Endometrial microvascular endothelial cells (primary cell): ENCODE data around the gene SCAMP4. TPM values are rescaled to one million over a fixed set of nuclear protein-coding genes. Genes with fewer than 3 reads are reported as not detected.

Source experiments
- in situ Hi-C: cut with HindIII; loops from 2 replicates; pipeline ENCODE4 v1.10.0; 2017; ENCODE audit warnings: low sequenced_read_pairs, low pct_unique_long_range_greater_than_20kb; ENCODE audit errors: inconsistent ontology term
- total RNA-seq: library from RNA; depleted of rRNA; stranded (reverse); fragments of >200 nt; gene quantifications from one replicate; pipeline ENCODE4 v1.2.3, GENCODE V29; 2015; ENCODE audit errors: inconsistent ontology term

Gene SCAMP4
- total RNA-seq, 1 donor from 2014 or later = 83.0 TPM

GRCh38 chr19:1969176-1970002 lies 64.2 kb downstream of the SCAMP4 start:
- in situ Hi-C loops = no loop called here

DNA sequence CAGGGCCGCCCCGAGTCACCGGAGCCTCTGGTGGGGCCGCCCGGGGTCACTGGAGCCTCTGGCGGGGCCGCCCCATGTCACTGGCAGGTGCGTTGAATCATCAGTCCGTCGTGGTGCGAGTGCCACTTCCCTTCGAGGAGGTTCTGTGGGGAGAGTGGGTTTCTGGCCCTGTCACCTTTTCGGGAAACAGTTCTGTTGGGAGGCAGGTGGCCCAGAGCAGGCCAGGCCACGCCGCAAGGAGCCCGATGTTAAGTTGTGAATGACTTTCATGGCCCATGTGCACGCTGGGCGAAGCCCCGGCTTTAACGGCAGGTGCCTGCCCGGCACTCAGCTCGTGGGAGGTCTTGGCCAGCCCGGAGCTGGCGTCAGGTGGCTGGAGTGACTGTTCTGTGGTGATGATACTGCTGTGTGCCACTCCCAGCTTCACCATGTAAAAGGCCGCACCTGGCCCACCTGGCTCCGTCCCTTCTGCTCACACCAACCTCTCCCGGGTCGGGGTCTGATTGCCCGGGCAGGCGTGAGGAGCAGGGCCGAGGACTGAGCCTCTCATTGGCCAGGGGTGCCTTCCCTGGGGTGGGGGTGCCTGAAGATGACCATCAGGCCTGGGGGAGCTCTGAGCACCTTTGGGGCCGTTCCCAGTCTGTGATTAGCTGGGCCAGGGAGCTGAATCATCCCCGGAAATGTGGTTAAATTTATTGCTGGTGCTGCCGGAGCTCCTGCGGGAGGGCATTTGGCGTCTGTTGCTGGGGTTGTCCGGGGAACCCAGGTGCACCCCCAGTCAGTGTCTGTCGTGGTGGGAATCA lies 65.0 kb downstream of the SCAMP4 start:
- in situ Hi-C loops = no loop called here

DNA sequence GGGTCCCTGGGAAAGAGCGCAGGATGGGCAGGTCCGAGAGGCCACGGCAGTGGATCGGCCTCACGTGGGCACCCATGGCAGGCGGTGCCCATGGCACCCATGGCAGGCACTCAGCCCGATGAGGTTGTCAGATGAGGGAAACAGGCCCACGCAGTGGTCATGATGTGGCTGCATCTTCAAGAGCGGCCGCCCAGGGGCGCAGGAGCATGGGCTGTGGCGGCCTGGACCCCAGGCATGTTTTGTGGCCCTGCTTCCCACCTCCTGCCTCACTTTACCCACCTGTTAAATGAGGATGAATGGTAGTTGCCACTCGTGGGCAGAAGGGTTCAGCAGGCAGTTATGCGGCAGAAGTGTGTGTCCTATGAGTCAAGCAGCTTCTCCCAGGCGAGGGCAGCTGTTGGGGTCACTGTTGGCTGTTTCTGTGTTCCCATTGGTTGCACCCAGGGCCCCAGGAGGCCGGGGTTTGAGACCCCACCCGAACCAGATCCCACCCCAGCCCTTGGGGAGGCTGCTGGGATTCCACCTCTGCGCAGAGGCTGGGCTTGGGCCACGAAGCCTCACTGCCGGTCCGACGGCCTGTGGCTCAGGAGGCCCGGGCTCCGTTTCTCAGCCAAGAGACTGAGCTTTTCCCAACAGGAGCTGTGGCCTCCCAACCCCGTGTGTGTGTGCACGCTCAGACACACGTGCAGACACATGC lies 65.8 kb downstream of the SCAMP4 start:
- in situ Hi-C loops = no loop called here

GRCh38 chr19:1974381-1975161 lies 69.4 kb downstream of the SCAMP4 start:
- in situ Hi-C loops = no loop called here

DNA sequence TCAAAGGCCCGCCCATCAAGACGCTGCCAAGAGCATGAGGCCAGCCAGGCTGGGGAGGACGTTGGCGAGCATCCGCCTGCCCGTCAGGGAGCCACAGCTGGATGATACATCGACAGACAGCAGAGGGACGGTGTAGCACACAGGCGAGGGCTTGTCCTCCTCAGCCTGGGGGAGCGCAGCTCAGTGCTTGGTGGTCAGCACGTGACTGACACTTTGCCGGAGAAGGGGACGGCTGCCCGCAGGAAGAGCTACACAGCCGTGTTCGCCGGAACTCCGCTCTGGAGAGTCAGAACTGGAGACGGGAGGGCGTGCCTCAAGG lies 69.9 kb downstream of the SCAMP4 start:
- in situ Hi-C loops = no loop called here

Other genes starting within 250 kb of the SCAMP4 start
- gene ONECUT3, start 151.9 kb upstream of the SCAMP4 start, total RNA-seq = not detected
- 2.0 TPM for gene ATP8B3, start 93.1 kb upstream of the SCAMP4 start, total RNA-seq
- gene REXO1, start 56.9 kb upstream of the SCAMP4 start, total RNA-seq = 15.7 TPM
- 12.9 TPM for gene KLF16, start 41.8 kb upstream of the SCAMP4 start, total RNA-seq
- 149 TPM for gene ABHD17A, start 19.9 kb upstream of the SCAMP4 start, total RNA-seq
- gene ADAT3, start within 50 bp of the SCAMP4 start, total RNA-seq = 15.5 TPM
- 63.7 TPM for gene CSNK1G2, start 35.8 kb downstream of the SCAMP4 start, total RNA-seq
- gene BTBD2, start 110.3 kb downstream of the SCAMP4 start, total RNA-seq = 88.5 TPM
- gene MKNK2, start 145.8 kb downstream of the SCAMP4 start, total RNA-seq = 111 TPM
- gene MOB3A, start 190.9 kb downstream of the SCAMP4 start, total RNA-seq = 66.6 TPM
- gene IZUMO4, start 191.5 kb downstream of the SCAMP4 start, total RNA-seq = not detected
- gene AP3D1, start 246.2 kb downstream of the SCAMP4 start, total RNA-seq = 103 TPM